ENCODE results near the gene NPFFR2.
"Not testable (repeated sequence)": the region's sequence is repeated elsewhere in the genome, so short reads cannot be mapped to it uniquely, and the experiment has no call there.

The NPFFR2 gene

GRCh38 chr4:72144241-72144640 lies 112.4 kb downstream of the NPFFR2 start:
- H3K4me2 ChIP-seq (ENCODE audit: low read length) = no peak overlapping the region
- no peaks in the 10 kb centered on the region for H4K20me1 ChIP-seq (ENCODE audit: insufficient read depth, low read length)
- no peaks in the 10 kb centered on the region for H3K79me2 ChIP-seq (ENCODE audit: insufficient read depth, low read length)
- TF ChIP-seq EZH2 (IDR thresholded peaks at IDR 0.05; ENCODE audit: borderline replicate concordance, low read length) = no peak
- H2AFZ ChIP-seq (ENCODE audit: low read length) = no peak overlapping the region
- H3K27ac ChIP-seq (ENCODE audit: low read depth, low read length, poor library complexity, severe bottlenecking) = no peak overlapping the region
- H3K27me3 ChIP-seq (ENCODE audit: insufficient read depth, low read length) = no peaks in the 10 kb centered on the region
- H3K4me1 ChIP-seq (ENCODE audit: insufficient read depth, low read length, severe bottlenecking) = no peaks in the 10 kb centered on the region
- H3F3A ChIP-seq (ENCODE audit: insufficient read depth, low read length) = no peaks in the 10 kb centered on the region
- H3K4me3 ChIP-seq (ENCODE audit: low read depth, low read length, poor library complexity, severe bottlenecking) = no peak overlapping the region
- H3K9me2 ChIP-seq (ENCODE audit: low read depth, low read length) = no peaks in the 10 kb centered on the region
- no peaks in the 10 kb centered on the region for H3K36me3 ChIP-seq (ENCODE audit: insufficient read depth, low read length)
- no peak overlapping the region for H3K9ac ChIP-seq (ENCODE audit: low read length)
- no peaks in the 10 kb centered on the region for H3K9me3 ChIP-seq (ENCODE audit: low read length)

- no peaks in the 10 kb centered on the region for H3K9me3 ChIP-seq (ENCODE audit: low read length)
- no peak overlapping the region for H3K4me3 ChIP-seq (ENCODE audit: low read depth, low read length, poor library complexity, severe bottlenecking)
- H3K36me3 ChIP-seq (ENCODE audit: insufficient read depth, low read length) = no peaks in the 10 kb centered on the region
- no peaks in the 10 kb centered on the region for H3K9me2 ChIP-seq (ENCODE audit: low read depth, low read length)
- H3K27ac ChIP-seq (ENCODE audit: low read depth, low read length, poor library complexity, severe bottlenecking) = no peak overlapping the region
- TF ChIP-seq EZH2 (IDR thresholded peaks at IDR 0.05; ENCODE audit: borderline replicate concordance, low read length) (no peak), CTCF (IDR thresholded peaks at IDR 0.05; ENCODE audit: low read length) (no peak)
- no peaks in the 10 kb centered on the region for H3K79me2 ChIP-seq (ENCODE audit: insufficient read depth, low read length)
- H3F3A ChIP-seq (ENCODE audit: insufficient read depth, low read length) = no peaks in the 10 kb centered on the region
- H3K9ac ChIP-seq (ENCODE audit: low read length) = no peak overlapping the region
- H3K27me3 ChIP-seq (ENCODE audit: insufficient read depth, low read length) = no peaks in the 10 kb centered on the region
- H2AFZ ChIP-seq (ENCODE audit: low read length) = no peak overlapping the region
- H3K4me2 ChIP-seq (ENCODE audit: low read length) = no peak overlapping the region
- no peaks in the 10 kb centered on the region for H4K20me1 ChIP-seq (ENCODE audit: insufficient read depth, low read length)
- H3K4me1 ChIP-seq (ENCODE audit: insufficient read depth, low read length, severe bottlenecking) = no peaks in the 10 kb centered on the region
These were observed 120.9 kb downstream of the NPFFR2 start for GRCh38 chr4:72152731-72153130.

GRCh38 chr4:72153634-72154033 lies 121.8 kb downstream of the NPFFR2 start:
- H3K4me3 ChIP-seq (ENCODE audit: low read depth, low read length, poor library complexity, severe bottlenecking); H3K9me3 ChIP-seq (ENCODE audit: low read length); H4K20me1 ChIP-seq (ENCODE audit: insufficient read depth, low read length); H3F3A ChIP-seq (ENCODE audit: insufficient read depth, low read length); H3K27me3 ChIP-seq (ENCODE audit: insufficient read depth, low read length); H2AFZ ChIP-seq (ENCODE audit: low read length); H3K79me2 ChIP-seq (ENCODE audit: insufficient read depth, low read length); H3K36me3 ChIP-seq (ENCODE audit: insufficient read depth, low read length); H3K27ac ChIP-seq (ENCODE audit: low read depth, low read length, poor library complexity, severe bottlenecking); H3K9me2 ChIP-seq (ENCODE audit: low read depth, low read length); H3K4me2 ChIP-seq (ENCODE audit: low read length); H3K9ac ChIP-seq (ENCODE audit: low read length); H3K4me1 ChIP-seq (ENCODE audit: insufficient read depth, low read length, severe bottlenecking): not testable (repeated sequence)

- not testable (repeated sequence) for H3K36me3 ChIP-seq (ENCODE audit: insufficient read depth, low read length); H3K79me2 ChIP-seq (ENCODE audit: insufficient read depth, low read length); H3K9ac ChIP-seq (ENCODE audit: low read length); H3K9me3 ChIP-seq (ENCODE audit: low read length); H3K27ac ChIP-seq (ENCODE audit: low read depth, low read length, poor library complexity, severe bottlenecking); H3K4me3 ChIP-seq (ENCODE audit: low read depth, low read length, poor library complexity, severe bottlenecking); H2AFZ ChIP-seq (ENCODE audit: low read length); H3K9me2 ChIP-seq (ENCODE audit: low read depth, low read length); H3K4me2 ChIP-seq (ENCODE audit: low read length); H3K27me3 ChIP-seq (ENCODE audit: insufficient read depth, low read length); H4K20me1 ChIP-seq (ENCODE audit: insufficient read depth, low read length); H3F3A ChIP-seq (ENCODE audit: insufficient read depth, low read length); H3K4me1 ChIP-seq (ENCODE audit: insufficient read depth, low read length, severe bottlenecking)
These were observed 137.5 kb downstream of the NPFFR2 start for GRCh38 chr4:72169285-72169684.

- Histone ChIP-seq H3K9ac (ENCODE audit: low read length) (no peak overlapping the region), H3K27ac (ENCODE audit: low read depth, low read length, poor library complexity, severe bottlenecking) (no peak overlapping the region), H2AFZ (ENCODE audit: low read length) (no peak overlapping the region), H3K9me3 (ENCODE audit: low read length) (no peaks in the 10 kb centered on the region), H3K4me1 (ENCODE audit: insufficient read depth, low read length, severe bottlenecking) (no peaks in the 10 kb centered on the region), H3K4me2 (ENCODE audit: low read length) (no peak overlapping the region), H3K79me2 (ENCODE audit: insufficient read depth, low read length) (no peaks in the 10 kb centered on the region), H3K27me3 (ENCODE audit: insufficient read depth, low read length) (no peaks in the 10 kb centered on the region), H3K36me3 (ENCODE audit: insufficient read depth, low read length) (no peaks in the 10 kb centered on the region), H3K9me2 (ENCODE audit: low read depth, low read length) (no peaks in the 10 kb centered on the region), H3K4me3 (ENCODE audit: low read depth, low read length, poor library complexity, severe bottlenecking) (no peak overlapping the region), H3F3A (ENCODE audit: insufficient read depth, low read length) (no peaks in the 10 kb centered on the region), H4K20me1 (ENCODE audit: insufficient read depth, low read length) (no peaks in the 10 kb centered on the region)
- TF ChIP-seq CTCF (IDR thresholded peaks at IDR 0.05; ENCODE audit: low read length) = no peak
- no peak for TF ChIP-seq EZH2 (IDR thresholded peaks at IDR 0.05; ENCODE audit: borderline replicate concordance, low read length)
These were observed 138.1 kb downstream of the NPFFR2 start for GRCh38 chr4:72169861-72170260.

Data from OCI-LY1 (cell line).